ENCODE data around the gene AOPEP.

DNA sequence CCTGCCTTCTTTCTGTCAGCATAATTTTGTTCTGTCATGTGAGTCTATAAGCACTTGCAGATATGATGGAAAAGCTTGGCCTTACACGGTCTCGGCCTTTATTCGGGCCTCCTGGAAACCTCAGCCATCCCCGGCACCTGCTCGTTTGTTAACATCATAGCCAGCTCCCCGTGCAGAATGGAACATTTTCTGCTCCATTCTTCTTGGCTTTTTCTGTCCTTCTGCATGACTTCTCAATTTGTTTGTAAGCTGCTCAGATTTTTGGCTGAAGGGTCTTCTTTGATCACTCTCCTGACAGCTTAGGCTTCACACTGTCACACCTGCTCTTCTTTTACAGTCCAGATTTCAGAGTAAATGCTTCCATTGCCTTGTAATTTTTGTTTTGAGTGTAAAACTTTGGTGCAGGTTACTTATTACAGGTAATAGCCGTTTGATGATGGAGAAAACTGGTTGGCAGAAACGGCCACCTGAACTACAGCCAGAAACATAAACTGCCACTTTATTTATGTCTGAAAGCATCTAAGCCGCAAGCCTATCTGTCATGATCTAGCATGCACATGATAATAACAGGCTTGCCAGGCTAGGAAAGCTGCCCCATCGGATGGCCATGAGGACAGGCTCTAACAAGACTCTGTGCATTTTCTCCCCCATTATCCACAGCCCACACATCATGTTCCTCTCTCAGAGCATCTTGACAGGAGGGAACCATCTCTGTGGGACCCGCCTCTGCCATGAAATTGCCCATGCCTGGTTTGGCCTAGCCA is 197.0 kb downstream of the AOPEP start:
- TF ChIP-seq, protein P1, sequence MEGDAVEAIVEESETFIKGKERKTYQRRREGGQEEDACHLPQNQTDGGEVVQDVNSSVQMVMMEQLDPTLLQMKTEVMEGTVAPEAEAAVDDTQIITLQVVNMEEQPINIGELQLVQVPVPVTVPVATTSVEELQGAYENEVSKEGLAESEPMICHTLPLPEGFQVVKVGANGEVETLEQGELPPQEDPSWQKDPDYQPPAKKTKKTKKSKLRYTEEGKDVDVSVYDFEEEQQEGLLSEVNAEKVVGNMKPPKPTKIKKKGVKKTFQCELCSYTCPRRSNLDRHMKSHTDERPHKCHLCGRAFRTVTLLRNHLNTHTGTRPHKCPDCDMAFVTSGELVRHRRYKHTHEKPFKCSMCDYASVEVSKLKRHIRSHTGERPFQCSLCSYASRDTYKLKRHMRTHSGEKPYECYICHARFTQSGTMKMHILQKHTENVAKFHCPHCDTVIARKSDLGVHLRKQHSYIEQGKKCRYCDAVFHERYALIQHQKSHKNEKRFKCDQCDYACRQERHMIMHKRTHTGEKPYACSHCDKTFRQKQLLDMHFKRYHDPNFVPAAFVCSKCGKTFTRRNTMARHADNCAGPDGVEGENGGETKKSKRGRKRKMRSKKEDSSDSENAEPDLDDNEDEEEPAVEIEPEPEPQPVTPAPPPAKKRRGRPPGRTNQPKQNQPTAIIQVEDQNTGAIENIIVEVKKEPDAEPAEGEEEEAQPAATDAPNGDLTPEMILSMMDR (IDR thresholded peaks at IDR 0.05) = no peak
- TF ChIP-seq POLR2A (IDR thresholded peaks at IDR 0.05) = no peak

All from testis (tissue), 2 donors.